Mammary microvascular endothelial cell (primary cell): ENCODE data around the gene PAQR9. TPM values are rescaled to one million over a fixed set of nuclear protein-coding genes. Genes with fewer than 3 reads are reported as not detected.

ENCODE experiments used
- total RNA-seq: library from RNA; depleted of rRNA; stranded (reverse); fragments of >200 nt; gene quantifications from 2 replicates; pipeline ENCODE4 v1.2.3, GENCODE V29; 2015

PAQR9 gene, protein sequence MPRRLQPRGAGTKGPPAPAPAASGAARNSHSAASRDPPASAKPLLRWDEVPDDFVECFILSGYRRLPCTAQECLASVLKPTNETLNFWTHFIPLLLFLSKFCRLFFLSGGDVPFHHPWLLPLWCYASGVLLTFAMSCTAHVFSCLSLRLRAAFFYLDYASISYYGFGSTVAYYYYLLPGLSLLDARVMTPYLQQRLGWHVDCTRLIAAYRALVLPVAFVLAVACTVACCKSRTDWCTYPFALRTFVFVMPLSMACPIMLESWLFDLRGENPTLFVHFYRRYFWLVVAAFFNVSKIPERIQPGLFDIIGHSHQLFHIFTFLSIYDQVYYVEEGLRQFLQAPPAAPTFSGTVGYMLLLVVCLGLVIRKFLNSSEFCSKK
- total RNA-seq: not detected in 2 replicates

GRCh38 chr3:142963516-142964448, at the start of gene PAQR9:
Gene PAQR9 (minus strand): TSS chr3:142963674. CDS start chr3:142963336, 338 bp downstream.

DNA sequence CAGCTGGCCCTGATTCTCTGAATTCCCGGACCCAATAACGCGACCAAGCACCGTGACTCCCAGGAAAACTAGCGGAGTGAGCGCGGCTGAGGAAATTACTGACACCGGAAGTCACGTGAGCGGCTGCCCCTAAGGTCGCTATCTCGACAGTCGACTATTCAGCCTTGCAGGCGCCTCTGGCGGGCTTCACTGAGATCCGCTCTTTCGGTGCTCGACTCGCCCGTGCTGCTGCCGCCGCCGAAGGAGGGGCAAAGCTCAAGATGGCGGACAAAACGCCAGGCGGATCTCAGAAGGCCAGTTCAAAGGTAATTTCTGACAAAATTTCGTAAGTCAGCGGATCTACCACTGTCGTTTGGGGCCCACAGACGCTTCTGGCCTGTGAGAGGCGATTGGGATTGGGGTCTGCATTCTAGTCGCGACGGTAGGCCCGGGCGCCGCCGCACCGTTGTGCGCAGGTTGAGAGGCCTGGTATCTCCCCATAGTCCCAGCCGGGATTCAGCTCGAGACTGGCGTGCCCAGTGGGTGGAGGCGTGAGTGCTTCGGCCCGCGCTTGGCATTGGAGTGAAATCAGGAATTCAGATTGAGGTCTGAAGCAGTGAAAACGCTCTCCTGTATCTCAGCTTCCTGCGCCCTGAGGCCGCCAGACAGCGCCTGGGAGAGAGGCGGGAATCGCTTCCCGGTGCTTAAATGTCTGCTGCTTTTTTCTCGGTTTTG, 38.1 kb upstream of the PAQR9 start, which contains the start of gene U2SURP:
U2SURP (plus strand) TSS at position 202 of the 714 bp plus-strand sequence; CDS start at position 261, 59 bp downstream.

Other genes starting within 250 kb of the PAQR9 start
- 1.7 and 2.7 TPM in 2 replicates for gene TRPC1, start 239.6 kb downstream of the PAQR9 start, total RNA-seq
- not detected in 2 replicates for gene PCOLCE2, start 74.6 kb downstream of the PAQR9 start, total RNA-seq
- gene U2SURP, start 37.9 kb upstream of the PAQR9 start, total RNA-seq: 39.4 and 43.0 TPM in 2 replicates
- gene CHST2, start 156.1 kb upstream of the PAQR9 start, total RNA-seq: 12.3 and 12.4 TPM in 2 replicates